ENCODE results near the gene ITPRIP. TPM values are rescaled to one million over a fixed set of nuclear protein-coding genes. Genes with fewer than 3 reads are reported as not detected.

ITPRIP gene
- total and polyA plus RNA-seq, 4 donors, result 21.7 to 44.7 (median 29.9) TPM

- no peaks in the 10 kb centered on the region for H3K9me3 ChIP-seq (ENCODE audit: control insufficient read depth in 4 of 4, insufficient read depth in 3 of 4, low read length in 3 of 4)
- H3K36me3 ChIP-seq (ENCODE audit: control insufficient read depth in 4 of 4, insufficient read depth in 4 of 4, low read length in 4 of 4), result peaks cover 0 to 2% (median 0%) of the 10 kb centered on the region in 4 donors
- H3K27ac ChIP-seq (ENCODE audit: low read depth in 1 of 2, low read length in 1 of 2), result peak overlapping the region; percentile 100
- ATAC-seq (ENCODE audit: insufficient read depth, low FRiP score), result peak; percentile 38
- TF ChIP-seq, protein P1, sequence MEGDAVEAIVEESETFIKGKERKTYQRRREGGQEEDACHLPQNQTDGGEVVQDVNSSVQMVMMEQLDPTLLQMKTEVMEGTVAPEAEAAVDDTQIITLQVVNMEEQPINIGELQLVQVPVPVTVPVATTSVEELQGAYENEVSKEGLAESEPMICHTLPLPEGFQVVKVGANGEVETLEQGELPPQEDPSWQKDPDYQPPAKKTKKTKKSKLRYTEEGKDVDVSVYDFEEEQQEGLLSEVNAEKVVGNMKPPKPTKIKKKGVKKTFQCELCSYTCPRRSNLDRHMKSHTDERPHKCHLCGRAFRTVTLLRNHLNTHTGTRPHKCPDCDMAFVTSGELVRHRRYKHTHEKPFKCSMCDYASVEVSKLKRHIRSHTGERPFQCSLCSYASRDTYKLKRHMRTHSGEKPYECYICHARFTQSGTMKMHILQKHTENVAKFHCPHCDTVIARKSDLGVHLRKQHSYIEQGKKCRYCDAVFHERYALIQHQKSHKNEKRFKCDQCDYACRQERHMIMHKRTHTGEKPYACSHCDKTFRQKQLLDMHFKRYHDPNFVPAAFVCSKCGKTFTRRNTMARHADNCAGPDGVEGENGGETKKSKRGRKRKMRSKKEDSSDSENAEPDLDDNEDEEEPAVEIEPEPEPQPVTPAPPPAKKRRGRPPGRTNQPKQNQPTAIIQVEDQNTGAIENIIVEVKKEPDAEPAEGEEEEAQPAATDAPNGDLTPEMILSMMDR (IDR thresholded peaks at IDR 0.05; ENCODE audit: control extremely low read depth, extremely low read depth), result no peak
- peaks cover 15 to 44% (median 27%) of the 10 kb centered on the region in 5 donors for H3K4me1 ChIP-seq (ENCODE audit: control insufficient read depth in 5 of 5, insufficient read depth in 5 of 5, low read length in 5 of 5)
- peak in 2 of 3 donors; percentile 65 to 76 for DNase-seq
- H3K9ac ChIP-seq (ENCODE audit: insufficient read depth in 1 of 2, low read length in 2 of 2), result peak overlapping the region; percentile 26 to 99
- H3K4me3 ChIP-seq, result peak overlapping the region; percentile 97
- H3K27me3 ChIP-seq (ENCODE audit: control insufficient read depth in 3 of 3, insufficient read depth in 3 of 3, low read length in 2 of 3), result no peaks in the 10 kb centered on the region
- whole genome bisulfite sequencing, 2 donors, result 1% methylated on average over 23 of the region's 23 CpGs
These were observed 712 bp downstream of the ITPRIP start for GRCh38 chr10:104337521-104337984.

DNA sequence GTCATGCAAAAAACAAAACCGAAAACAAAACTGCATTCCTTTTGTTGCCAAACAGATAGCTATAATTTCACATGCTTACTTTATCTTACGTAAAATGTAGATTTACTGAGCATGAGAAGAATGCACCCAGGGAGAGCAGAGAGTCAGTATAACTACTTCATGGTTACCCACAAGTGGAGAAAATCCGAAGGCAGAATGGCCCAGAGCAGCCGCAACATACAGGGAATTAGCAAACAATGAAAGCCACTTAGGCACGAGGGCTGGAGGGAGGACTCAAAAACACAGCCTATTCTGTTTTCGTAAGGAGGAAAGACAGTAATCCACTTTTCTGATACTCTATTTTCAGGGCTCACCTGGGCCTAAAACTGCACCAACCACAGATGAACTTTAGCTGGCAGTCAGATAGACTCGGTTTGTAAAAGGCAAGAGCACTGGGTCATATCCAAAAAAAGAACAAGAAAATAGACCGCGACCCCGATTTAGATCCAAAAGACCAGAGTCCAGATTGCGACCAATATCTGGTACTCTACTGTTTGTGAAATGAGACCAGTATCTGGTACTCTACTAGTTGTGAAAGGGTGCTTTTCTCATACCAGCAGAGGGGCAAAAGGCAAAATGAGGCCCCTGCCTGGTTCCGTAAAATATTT is 1.3 kb downstream of the ITPRIP start:
- TF ChIP-seq, protein P1 (IDR thresholded peaks at IDR 0.05; ENCODE audit: control extremely low read depth, extremely low read depth), result no peak
- peak overlapping the region; percentile 26 to 99 for H3K9ac ChIP-seq (ENCODE audit: insufficient read depth in 1 of 2, low read length in 2 of 2)
- peak overlapping the region; percentile 100 for H3K27ac ChIP-seq (ENCODE audit: low read depth in 1 of 2, low read length in 1 of 2)
- H3K4me1 ChIP-seq (ENCODE audit: control insufficient read depth in 5 of 5, insufficient read depth in 5 of 5, low read length in 5 of 5), result peaks cover 19 to 50% (median 29%) of the 10 kb centered on the region in 5 donors
- DNase-seq (peak in 2 of 3 donors; percentile 69 to 77), ATAC-seq (ENCODE audit: insufficient read depth, low FRiP score) (no peak)
- peaks cover 0 to 2% (median 0%) of the 10 kb centered on the region in 4 donors for H3K36me3 ChIP-seq (ENCODE audit: control insufficient read depth in 4 of 4, insufficient read depth in 4 of 4, low read length in 4 of 4)
- H3K4me3 ChIP-seq, result peak overlapping the region; percentile 97
- WGBS, 2 donors, result 6 to 19% methylated on average over 12 of the region's 12 CpGs
- H3K27me3 ChIP-seq (ENCODE audit: control insufficient read depth in 3 of 3, insufficient read depth in 3 of 3, low read length in 2 of 3), result no peaks in the 10 kb centered on the region
- H3K9me3 ChIP-seq (ENCODE audit: control insufficient read depth in 4 of 4, insufficient read depth in 3 of 4, low read length in 3 of 4), result no peaks in the 10 kb centered on the region

DNA sequence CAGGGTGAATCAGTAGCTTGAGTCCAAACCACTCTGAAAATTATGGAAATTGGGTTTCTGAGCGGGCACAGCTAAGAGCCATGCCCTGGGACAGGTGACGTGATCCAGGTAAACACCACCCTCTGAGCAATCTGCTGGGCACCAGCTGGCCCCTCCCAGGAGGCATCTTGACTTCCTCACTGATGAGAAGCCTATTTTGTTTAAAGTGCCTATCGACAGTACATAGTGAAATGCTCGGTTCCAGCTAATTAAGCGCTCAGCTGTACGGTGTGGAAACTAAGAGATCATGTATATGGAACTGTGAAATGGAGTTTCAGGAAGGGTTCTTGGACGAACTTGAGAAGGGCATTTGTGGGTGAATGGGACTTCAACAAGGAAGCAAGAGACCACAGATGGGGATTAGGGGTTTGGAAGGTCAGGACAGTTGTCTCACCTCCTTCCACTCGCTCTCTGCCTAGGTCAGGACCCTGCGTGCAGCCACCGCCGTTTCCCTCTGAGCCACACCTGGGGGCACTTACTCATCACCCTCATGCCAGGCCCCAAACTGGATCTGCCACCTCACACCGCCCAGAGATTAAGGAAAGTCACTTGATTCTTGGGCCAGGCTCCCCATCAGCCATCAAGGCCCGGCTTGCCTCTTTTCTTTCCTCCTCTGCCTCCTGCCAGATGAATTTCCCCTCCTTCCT is 3.2 kb downstream of the ITPRIP start:
- Histone ChIP-seq H3K27me3 (ENCODE audit: control insufficient read depth in 3 of 3, insufficient read depth in 3 of 3, low read length in 2 of 3) (no peaks in the 10 kb centered on the region), H3K4me1 (ENCODE audit: control insufficient read depth in 5 of 5, insufficient read depth in 5 of 5, low read length in 5 of 5) (peaks cover 32 to 63% (median 39%) of the 10 kb centered on the region in 5 donors), H3K27ac (ENCODE audit: low read depth in 1 of 2, low read length in 1 of 2) (peak overlapping the region; percentile 86 to 94), H3K4me3 (peak overlapping the region; percentile 3), H3K9me3 (ENCODE audit: control insufficient read depth in 4 of 4, insufficient read depth in 3 of 4, low read length in 3 of 4) (no peaks in the 10 kb centered on the region), H3K9ac (ENCODE audit: insufficient read depth in 1 of 2, low read length in 2 of 2) (no peak overlapping the region), H3K36me3 (ENCODE audit: control insufficient read depth in 4 of 4, insufficient read depth in 4 of 4, low read length in 4 of 4) (peaks cover 0 to 2% (median 0%) of the 10 kb centered on the region in 4 donors)
- DNase-seq, result no peak
- WGBS, 2 donors, result 68 to 77% methylated on average over 13 of the region's 13 CpGs
- TF ChIP-seq, protein P1 (IDR thresholded peaks at IDR 0.05; ENCODE audit: control extremely low read depth, extremely low read depth), result no peak
- no peak for ATAC-seq (ENCODE audit: insufficient read depth, low FRiP score)
